Keratinocyte (primary cell): ENCODE measurements around the gene SLC39A11.

ENCODE experiments used
- EZH2 ChIP-seq: IDR thresholded peaks from one replicate; pipeline ENCODE4 v1.6.1; 2012; ENCODE audit warnings: inconsistent platforms, mild to moderate bottlenecking, low read length, moderate library complexity
- TF ChIP-seq, protein P1 (sequence below), 3 experiments: IDR thresholded peaks in 1 of 3; conservative IDR thresholded peaks in 1 of 3; optimal IDR thresholded peaks in 1 of 3; 2 replicates in 2 of 3; 3 replicates in 1 of 3; pipeline versions ENCODE3 to v1.5.1; 2011; ENCODE audit warnings: low read length in 3 of 3, mild to moderate bottlenecking in 3 of 3, moderate library complexity in 2 of 3, control low read depth in 1 of 3, inconsistent platforms in 1 of 3; ENCODE audit not compliant: insufficient read depth in 2 of 3; ENCODE audit errors: extremely low read depth in 1 of 3

DNA sequence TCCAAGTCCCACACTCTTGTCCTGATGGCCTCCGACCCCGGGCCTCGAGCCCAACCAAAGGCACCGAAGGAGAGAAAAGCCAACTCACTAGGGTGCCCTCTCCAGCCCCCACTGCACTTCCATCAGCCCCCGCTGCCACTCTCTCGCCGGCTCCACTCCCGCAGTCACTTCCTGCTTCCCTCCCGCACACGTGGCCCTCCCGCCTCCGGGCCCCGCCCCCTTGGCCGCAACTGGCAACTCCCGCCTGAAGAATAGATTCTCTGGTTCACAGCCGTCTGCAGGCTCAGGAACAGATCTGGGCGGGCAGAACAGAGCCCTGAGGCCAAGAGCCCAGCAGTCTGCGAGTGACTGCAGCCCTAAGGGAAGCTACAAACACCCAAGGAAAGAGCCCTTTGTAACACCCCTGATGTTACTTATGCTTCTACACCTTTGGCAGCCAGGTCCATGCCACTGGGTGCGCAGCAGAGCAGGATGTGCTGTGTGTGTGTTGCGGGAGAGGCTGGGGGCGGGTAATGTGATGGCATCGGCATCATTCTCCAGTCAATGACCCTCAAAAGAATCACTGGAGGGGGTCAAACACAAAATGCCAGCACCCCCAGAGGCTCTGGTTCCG lies at the start of gene SLC39A11:
- TF ChIP-seq, protein P1, sequence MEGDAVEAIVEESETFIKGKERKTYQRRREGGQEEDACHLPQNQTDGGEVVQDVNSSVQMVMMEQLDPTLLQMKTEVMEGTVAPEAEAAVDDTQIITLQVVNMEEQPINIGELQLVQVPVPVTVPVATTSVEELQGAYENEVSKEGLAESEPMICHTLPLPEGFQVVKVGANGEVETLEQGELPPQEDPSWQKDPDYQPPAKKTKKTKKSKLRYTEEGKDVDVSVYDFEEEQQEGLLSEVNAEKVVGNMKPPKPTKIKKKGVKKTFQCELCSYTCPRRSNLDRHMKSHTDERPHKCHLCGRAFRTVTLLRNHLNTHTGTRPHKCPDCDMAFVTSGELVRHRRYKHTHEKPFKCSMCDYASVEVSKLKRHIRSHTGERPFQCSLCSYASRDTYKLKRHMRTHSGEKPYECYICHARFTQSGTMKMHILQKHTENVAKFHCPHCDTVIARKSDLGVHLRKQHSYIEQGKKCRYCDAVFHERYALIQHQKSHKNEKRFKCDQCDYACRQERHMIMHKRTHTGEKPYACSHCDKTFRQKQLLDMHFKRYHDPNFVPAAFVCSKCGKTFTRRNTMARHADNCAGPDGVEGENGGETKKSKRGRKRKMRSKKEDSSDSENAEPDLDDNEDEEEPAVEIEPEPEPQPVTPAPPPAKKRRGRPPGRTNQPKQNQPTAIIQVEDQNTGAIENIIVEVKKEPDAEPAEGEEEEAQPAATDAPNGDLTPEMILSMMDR (optimal IDR thresholded peaks at IDR 0.05 in 1 of 3, IDR thresholded peaks at IDR 0.05 in 1 of 3, conservative IDR thresholded peaks at IDR 0.05 in 1 of 3; ENCODE audit: extremely low read depth in 1 of 3, insufficient read depth in 2 of 3, low read length in 3 of 3): peak in 1 of 3 experiments; percentile 5
- no peak for TF ChIP-seq EZH2
